Dendritic cell treated with granulocyte-macrophage colony-stimulating factor and Interleukin-4, amounts not matched to agents 40 ng/mL and 50 ng/mL, for 4 days (primary cell): ENCODE data around the gene WNK2.

Source experiments
- H3K27ac Mint-ChIP-seq: one replicate; pipeline ENCODE4 v1.8.0; 2022; ENCODE audit warnings: mild to moderate bottlenecking, mixed read lengths
- H3K27me3 Mint-ChIP-seq: one replicate; pipeline ENCODE4 v1.8.0; 2022; ENCODE audit warnings: mild to moderate bottlenecking, mixed read lengths
- H3K36me3 Mint-ChIP-seq: one replicate; pipeline ENCODE4 v1.8.0; 2022; ENCODE audit warnings: low read depth, mixed read lengths
- H3K4me1 Mint-ChIP-seq: one replicate; pipeline ENCODE4 v1.8.0; 2022; ENCODE audit warnings: low read depth, mixed read lengths
- H3K4me3 Mint-ChIP-seq: one replicate; pipeline ENCODE4 v1.8.0; 2022; ENCODE audit warnings: mild to moderate bottlenecking, moderate library complexity, mixed read lengths
- H3K9me3 Mint-ChIP-seq: one replicate; pipeline ENCODE4 v1.8.0; 2022; ENCODE audit warnings: mixed read lengths
- intact Hi-C: fragments of 100-400 bp; cut with micrococcal nuclease; formaldehyde crosslinking; loops from one replicate; pipeline ENCODE4 v1.15.0; 2022

Gene WNK2

DNA sequence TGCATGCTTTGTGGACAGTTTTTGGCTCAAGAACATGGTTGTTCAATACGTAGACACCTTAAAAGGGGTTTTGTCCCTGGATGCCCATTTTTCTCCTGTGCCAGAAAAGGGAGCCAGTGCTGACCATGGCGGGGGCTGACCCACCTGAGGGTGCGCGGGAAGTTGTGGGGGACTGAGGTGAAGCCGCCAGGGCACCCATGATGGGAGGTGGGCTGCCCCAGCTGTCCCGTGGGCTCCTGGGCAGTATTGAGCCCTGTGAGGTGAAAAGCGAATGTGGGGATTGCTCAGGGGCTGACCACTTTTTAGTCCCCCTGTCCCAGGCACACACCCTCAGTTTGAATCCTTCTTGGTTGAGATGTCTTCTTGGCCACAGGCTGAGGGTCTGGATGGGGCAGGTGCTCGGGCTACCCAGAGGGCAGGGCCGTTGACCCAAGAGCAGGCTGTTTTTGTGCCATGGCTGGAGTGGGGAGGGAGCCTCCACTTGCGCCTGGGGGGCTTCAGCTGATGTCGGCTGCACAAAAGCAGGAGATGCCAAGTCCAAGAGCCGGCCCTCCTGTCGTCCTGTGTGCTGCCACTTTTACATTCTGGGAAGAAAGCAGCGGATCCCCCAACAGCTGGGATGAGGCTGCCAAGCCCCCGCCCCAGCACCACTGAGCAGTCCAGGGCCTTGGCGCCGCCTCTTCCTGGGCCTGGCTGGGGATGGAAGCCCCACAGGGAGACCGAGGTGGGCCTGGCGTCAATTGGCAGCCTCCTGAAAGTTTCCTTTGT lies 120.1 kb downstream of the WNK2 start:
- Mint-ChIP-seq H3K4me1 (peaks cover 11% of the 10 kb centered on the region), H3K36me3 (no peaks in the 10 kb centered on the region), H3K9me3 (no peaks in the 10 kb centered on the region), H3K27me3 (peaks cover 11% of the 10 kb centered on the region), H3K27ac (no peak overlapping the region), H3K4me3 (no peak overlapping the region)
- intact Hi-C loops: loop anchor here (2.0 kb wide), 1 partner anchor 347 kb away; no protein-coding TSS in a partner anchor

DNA sequence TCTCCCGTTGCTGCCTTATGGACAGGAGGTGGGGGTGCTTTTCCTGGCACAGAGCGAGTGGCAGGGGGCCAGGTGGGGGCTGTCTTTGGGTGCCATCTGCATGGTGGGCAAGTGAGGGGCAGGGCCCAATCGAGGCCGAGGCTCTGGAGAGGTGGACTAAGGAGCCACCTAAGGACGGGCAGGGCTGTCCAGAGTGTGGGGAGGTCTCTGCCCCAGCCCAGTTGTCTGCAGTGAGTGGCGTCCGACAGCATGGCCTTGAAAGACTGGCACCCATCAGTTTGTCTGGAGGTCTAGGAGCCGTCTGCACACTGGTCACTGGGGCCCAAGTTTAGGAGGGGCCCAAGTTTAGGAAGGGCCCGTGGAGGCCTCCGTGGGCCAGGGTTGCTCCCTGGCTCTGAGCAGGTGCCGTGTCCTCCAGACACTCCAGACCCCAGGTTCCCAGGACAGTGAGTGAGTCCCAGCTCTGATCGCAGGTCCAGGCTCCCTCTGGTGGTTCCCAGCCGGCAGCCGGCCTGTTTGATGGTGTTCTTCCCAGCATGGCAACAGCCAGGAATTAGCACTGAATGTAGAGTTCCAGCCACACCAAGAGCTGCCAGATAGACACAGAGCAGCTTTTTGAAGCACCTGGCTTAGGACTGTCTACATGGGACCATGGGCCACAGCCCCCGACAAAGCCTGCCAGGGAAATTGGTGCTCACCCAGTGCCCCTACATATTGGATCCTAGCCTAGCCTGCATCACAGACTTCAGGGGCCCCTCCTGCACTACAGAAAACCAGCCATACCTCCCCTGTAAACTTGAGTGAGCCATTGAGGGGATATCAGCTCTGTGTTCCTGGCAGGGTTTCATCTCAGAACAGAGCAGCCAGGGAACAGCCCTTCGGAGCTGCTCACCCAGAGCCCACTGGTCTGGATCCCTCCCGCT lies 120.9 kb downstream of the WNK2 start:
- H3K27ac Mint-ChIP-seq: no peak overlapping the region
- peaks cover 11% of the 10 kb centered on the region for H3K4me1 Mint-ChIP-seq
- peaks cover 12% of the 10 kb centered on the region for H3K27me3 Mint-ChIP-seq
- H3K4me3 Mint-ChIP-seq: no peak overlapping the region
- no peaks in the 10 kb centered on the region for H3K36me3 Mint-ChIP-seq
- intact Hi-C loops: no loop called here
- no peaks in the 10 kb centered on the region for H3K9me3 Mint-ChIP-seq

DNA sequence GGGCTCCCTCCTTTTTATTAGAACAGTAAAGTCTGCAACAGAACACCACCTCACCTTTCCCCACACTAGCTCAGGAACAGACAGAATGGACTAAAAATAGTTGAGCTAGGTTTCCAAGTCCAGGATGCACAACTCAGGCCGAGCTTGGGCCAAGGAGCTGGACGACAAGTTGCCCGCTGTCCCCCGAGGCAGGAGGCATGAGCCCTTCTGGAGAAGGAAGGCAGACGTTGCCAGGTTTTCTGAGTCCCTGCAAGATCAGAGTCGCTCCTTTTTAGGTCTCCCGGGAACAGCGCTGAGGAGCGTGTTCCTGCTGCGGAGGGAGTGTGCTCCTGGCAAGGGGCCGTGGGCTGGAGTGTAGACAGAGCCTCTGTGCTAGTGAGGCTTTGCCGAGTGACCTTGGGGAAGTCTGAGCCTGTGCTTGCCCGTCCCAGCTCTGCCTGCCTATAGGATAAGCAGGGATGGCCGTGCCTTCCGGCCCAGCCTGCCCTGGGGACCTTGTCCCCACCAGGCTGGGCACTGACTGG lies 121.6 kb downstream of the WNK2 start:
- H3K9me3 Mint-ChIP-seq: no peaks in the 10 kb centered on the region
- no peaks in the 10 kb centered on the region for H3K36me3 Mint-ChIP-seq
- peaks cover 11% of the 10 kb centered on the region for H3K4me1 Mint-ChIP-seq
- intact Hi-C loops: no loop called here
- no peak overlapping the region for H3K4me3 Mint-ChIP-seq
- no peak overlapping the region for H3K27ac Mint-ChIP-seq
- H3K27me3 Mint-ChIP-seq: peaks cover 15% of the 10 kb centered on the region

DNA sequence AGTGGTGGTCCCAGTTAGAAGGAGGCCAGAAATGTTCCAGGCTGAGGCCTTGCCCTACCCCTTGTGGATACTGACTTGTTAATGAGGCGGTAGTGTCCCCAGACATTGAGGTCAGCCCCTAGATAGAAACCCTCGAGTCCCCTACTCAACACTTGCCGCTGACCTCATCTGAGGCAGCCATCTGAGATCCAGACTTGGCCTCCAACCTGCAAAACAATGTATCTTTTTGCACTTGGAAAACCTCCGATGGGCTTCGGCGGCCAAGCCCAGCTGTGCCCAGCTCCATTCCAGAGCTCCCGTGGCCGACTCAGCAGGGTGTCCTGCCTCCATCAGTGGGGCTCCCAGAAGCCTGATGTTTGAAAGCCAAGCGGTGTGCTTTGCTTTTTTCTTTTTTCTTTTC lies 122.1 kb downstream of the WNK2 start:
- Mint-ChIP-seq H3K9me3 (no peaks in the 10 kb centered on the region), H3K4me3 (no peak overlapping the region), H3K27ac (no peak overlapping the region), H3K27me3 (peaks cover 18% of the 10 kb centered on the region), H3K36me3 (no peaks in the 10 kb centered on the region), H3K4me1 (peaks cover 11% of the 10 kb centered on the region)
- intact Hi-C loops: no loop called here

DNA sequence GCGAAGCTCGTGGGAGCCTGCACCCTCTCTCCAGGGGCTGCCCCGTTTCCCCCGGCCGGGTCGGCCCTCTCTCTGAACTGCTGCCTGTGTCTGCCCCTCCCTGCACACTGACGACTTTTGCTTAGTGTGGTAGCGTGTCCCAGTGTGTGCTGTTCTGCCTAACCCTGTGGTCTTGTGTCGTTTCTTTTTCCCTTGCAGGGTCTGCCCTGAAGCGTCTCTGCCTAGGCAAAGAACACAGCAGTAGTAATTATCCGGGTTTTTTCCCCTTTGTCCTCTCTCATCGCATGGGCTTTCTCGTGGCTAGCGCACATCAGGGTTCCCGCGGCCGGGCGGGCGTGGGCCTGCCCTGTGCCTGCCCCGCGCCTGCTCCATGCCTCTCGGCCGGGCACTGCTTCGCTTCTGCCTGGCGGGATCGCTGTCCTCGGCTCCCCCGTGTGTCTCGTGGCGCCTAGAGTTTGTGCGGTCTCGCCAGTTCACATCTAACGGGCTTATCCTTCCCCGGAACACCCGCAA lies 122.7 kb downstream of the WNK2 start:
- H3K36me3 Mint-ChIP-seq: no peaks in the 10 kb centered on the region
- peaks cover 20% of the 10 kb centered on the region for H3K27me3 Mint-ChIP-seq
- H3K9me3 Mint-ChIP-seq: no peaks in the 10 kb centered on the region
- H3K27ac Mint-ChIP-seq: no peak overlapping the region
- intact Hi-C loops: no loop called here
- peaks cover 11% of the 10 kb centered on the region for H3K4me1 Mint-ChIP-seq
- H3K4me3 Mint-ChIP-seq: no peak overlapping the region

DNA sequence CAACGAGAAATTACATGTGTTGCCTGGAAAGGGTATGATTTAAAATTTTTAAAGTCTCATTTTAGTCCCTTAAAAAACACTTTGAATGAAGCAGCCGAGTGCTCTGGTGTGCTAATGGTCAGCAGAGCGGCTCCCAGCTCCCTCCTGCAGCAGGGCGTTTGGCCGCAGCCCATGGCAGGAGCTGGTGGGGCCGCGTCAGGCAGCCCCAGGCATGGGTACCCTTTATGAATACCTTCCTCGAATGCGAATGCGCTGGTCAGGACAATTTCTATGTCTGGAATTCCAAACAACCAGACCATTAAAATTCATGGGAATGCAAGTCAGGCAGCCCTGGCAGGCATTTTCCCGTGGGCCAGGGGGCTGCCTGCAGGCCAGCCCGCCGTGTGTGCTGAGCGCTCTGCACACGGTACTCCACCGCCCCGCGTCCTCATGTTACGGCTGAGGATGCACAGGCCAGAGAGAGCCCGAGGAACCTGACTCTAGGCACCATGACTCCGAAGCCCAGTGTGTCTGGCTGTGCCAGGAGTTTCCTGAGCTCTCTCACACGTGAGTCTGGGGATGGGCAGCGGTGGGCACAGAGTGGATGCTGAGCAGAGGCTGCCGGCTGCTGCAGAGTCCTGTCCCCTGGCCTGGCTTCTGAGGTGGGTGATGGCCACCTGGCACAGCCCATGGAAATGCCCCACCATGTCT lies 123.7 kb downstream of the WNK2 start:
- H3K9me3 Mint-ChIP-seq: no peaks in the 10 kb centered on the region
- intact Hi-C loops: no loop called here
- no peaks in the 10 kb centered on the region for H3K36me3 Mint-ChIP-seq
- no peak overlapping the region for H3K27ac Mint-ChIP-seq
- peaks cover 2% of the 10 kb centered on the region for H3K4me1 Mint-ChIP-seq
- peaks cover 27% of the 10 kb centered on the region for H3K27me3 Mint-ChIP-seq
- H3K4me3 Mint-ChIP-seq: no peak overlapping the region

DNA sequence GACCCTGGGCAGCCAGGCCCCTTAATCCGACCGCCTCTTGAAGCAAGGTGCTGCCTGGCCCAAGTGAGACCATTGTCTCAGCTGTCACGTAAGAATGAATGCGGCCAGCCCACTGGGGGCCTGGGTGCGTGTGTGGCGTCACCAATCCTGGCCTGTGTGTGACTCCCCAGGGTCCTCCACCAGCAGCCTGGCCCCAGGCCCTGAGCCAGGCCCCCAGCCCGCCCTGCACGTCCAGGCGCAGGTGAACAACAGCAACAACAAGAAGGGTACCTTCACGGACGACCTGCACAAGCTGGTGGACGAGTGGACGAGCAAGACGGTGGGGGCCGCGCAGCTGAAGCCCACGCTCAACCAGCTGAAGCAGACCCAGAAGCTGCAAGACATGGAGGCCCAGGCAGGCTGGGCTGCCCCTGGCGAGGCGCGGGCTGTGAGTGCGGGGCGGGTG lies 124.2 kb downstream of the WNK2 start:
- Mint-ChIP-seq H3K36me3 (no peaks in the 10 kb centered on the region), H3K27me3 (peaks cover 32% of the 10 kb centered on the region), H3K4me1 (peaks cover 7% of the 10 kb centered on the region), H3K27ac (no peak overlapping the region), H3K4me3 (no peak overlapping the region), H3K9me3 (no peaks in the 10 kb centered on the region)
- intact Hi-C loops: no loop called here

DNA sequence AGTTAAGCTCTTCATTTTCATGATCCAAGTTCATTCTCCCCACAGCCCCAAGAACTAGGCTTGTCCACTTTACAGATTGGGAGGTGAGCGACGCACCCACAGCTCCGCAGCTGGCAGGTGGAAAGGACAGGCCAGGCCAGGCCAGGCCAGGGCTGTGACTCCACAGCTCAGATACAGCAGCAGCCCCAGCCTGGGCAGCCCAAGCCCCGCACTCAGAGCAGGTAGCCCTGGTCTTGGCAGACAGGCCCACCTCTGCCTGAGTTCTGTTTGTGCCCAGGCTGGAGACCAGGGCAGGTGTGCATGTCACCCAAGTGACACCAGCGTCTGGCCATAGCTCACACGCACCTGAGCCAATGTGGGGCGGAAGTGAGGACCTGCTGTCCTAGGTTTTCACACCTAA lies 124.7 kb downstream of the WNK2 start:
- Mint-ChIP-seq H3K4me3 (no peak overlapping the region), H3K27me3 (peaks cover 34% of the 10 kb centered on the region), H3K27ac (no peak overlapping the region), H3K9me3 (no peaks in the 10 kb centered on the region), H3K4me1 (peaks cover 8% of the 10 kb centered on the region), H3K36me3 (no peaks in the 10 kb centered on the region)
- intact Hi-C loops: no loop called here

DNA sequence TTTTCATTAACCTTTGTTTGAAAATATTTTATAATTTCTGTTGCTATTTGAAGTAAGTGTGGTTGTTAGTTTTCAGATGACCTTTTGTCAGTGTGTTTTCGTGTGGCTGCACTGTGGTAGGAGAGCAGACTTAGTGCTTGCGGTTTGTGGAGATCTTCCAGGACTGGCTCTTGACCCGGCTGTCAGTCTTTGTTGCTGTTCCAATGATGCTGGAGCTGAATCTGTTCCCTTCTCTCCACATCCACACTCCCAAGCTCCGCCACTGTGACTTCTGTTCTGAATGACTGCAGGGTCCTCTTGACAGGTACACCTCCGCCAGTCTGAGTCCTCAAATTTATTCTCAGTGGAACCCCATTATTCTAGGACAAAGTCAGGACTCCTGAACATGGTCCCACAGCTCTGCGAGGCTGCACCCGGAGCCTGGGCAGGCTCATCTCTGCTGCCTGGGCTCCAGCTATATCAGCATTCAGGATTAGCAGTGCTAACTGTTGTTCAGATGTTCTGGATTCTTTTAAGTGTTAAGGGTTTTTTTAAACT lies 126.0 kb downstream of the WNK2 start:
- no peaks in the 10 kb centered on the region for H3K36me3 Mint-ChIP-seq
- H3K9me3 Mint-ChIP-seq: no peaks in the 10 kb centered on the region
- H3K27me3 Mint-ChIP-seq: peaks cover 41% of the 10 kb centered on the region
- intact Hi-C loops: no loop called here
- no peak overlapping the region for H3K4me3 Mint-ChIP-seq
- no peak overlapping the region for H3K27ac Mint-ChIP-seq
- H3K4me1 Mint-ChIP-seq: peaks cover 8% of the 10 kb centered on the region

DNA sequence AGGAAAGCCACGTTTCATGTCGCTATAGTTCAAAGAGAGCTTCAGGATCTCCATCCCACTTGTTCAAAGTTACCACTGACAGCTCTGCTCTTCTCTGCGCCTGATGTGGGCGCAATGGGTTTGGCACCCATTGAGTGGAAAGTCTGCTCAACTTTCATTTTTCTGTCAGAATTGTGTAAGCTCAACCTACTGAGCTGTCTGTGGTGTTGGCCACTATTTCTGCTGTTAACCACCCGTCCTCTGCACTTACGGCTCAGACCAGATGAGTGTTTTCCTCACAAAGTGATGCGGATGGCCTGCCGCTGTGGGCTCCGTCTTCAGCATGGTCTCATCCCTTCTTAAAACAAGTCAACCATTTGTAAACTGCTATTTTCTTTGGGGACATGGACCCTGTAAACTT lies 131.2 kb downstream of the WNK2 start:
- Mint-ChIP-seq H3K9me3 (no peaks in the 10 kb centered on the region), H3K27ac (no peak overlapping the region), H3K4me1 (peaks cover 8% of the 10 kb centered on the region), H3K27me3 (peaks cover 70% of the 10 kb centered on the region), H3K4me3 (no peak overlapping the region), H3K36me3 (no peaks in the 10 kb centered on the region)
- intact Hi-C loops: no loop called here

DNA sequence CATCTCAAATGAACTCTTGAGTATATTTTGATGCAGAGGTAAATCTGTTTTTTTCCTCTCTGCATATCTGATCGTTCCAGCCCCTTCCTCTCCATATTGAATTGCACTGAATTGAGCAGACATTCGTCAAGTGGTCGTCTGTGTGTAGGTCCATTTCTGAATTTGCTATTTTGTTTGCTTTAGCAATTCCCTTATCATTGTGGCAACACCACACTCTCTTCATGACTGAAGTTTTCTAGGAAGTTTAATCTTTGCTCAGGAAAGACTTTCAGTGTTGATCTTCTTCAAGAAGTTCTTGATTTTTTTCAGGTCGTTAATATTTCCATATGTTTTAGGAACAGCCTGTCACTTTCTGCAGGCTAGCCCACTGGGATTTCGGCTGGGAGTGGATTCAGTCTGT lies 132.0 kb downstream of the WNK2 start:
- no peaks in the 10 kb centered on the region for H3K9me3 Mint-ChIP-seq
- no peak overlapping the region for H3K27ac Mint-ChIP-seq
- peaks cover 65% of the 10 kb centered on the region for H3K27me3 Mint-ChIP-seq

DNA sequence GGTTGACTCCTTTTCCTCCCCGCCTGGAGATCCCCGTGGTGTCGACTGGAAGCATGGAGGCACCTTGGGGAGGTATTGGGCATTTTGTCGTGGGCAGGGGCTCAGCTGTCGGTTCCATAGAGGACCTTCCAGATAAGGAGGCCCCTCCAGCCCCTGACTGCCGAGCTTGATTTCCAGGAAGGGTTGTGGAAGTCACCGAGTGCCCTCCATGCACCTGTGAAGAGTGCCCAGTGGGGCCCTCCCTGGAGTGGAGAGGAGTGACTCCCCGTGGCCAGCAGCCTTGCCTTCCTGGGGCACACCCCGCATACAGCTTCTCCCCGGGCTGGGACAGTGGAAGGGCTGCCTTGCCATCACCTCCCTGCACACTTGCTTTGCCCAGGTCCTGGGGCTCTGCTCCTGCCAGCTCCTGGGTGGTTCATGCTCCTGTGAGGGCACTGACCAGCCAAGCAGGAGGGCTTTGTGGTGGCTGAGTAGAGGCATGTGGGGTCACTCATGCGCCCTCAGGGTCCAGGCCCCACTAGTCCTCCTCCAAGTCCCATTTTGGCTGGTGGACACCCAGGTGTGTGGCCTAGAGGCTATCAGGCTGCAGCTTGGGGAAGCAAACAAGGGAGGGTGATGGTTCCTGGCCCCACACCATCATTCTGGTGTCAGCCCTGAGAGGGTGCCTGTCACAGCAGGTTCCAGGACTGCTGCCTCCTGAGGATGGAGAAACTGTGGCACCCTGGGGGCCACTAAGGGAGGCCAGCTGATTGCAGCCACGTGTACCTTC lies 133.0 kb downstream of the WNK2 start:
- H3K27me3 Mint-ChIP-seq: peaks cover 59% of the 10 kb centered on the region
- H3K9me3 Mint-ChIP-seq: no peaks in the 10 kb centered on the region
- H3K27ac Mint-ChIP-seq: no peak overlapping the region
- intact Hi-C loops: no loop called here
- H3K4me1 Mint-ChIP-seq: peaks cover 8% of the 10 kb centered on the region
- H3K36me3 Mint-ChIP-seq: no peaks in the 10 kb centered on the region
- H3K4me3 Mint-ChIP-seq: no peak overlapping the region

More for the DNA sequence above, 132.0 kb downstream of the WNK2 start:
- Mint-ChIP-seq H3K4me1 (peaks cover 8% of the 10 kb centered on the region), H3K4me3 (no peak overlapping the region), H3K36me3 (no peaks in the 10 kb centered on the region)
- intact Hi-C loops: no loop called here
